Activated T-helper 2 cell treated with anti-CD3 and anti-CD28 coated beads, Interferon-gamma antibody, Interleukin-2, Interleukin-4, amounts not matched to agents 10 μg/mL and 5 μg/mL and 100 μg/mL, durations not matched to agents 14 hours and 24 hours and 36 hours (primary cell): ENCODE measurements around the gene AVP. TPM values are rescaled to one million over a fixed set of nuclear protein-coding genes. Genes with fewer than 3 reads are reported as not detected.

Experiments used
- DNase-seq: peaks from one replicate; pipeline ENCODE4 v3.0.0; 2021; ENCODE audit warnings: low spot score
- H3K27ac Mint-ChIP-seq: one replicate; pipeline ENCODE4 v1.8.0; 2021; ENCODE audit warnings: mixed read lengths
- H3K27me3 Mint-ChIP-seq: one replicate; pipeline ENCODE4 v1.8.0; 2021; ENCODE audit warnings: low read depth, mixed read lengths
- H3K36me3 Mint-ChIP-seq: one replicate; pipeline ENCODE4 v1.8.0; 2021; ENCODE audit warnings: low read depth, mixed read lengths
- H3K4me1 Mint-ChIP-seq: one replicate; pipeline ENCODE4 v1.8.0; 2021; ENCODE audit warnings: low read depth, mixed read lengths
- H3K4me3 Mint-ChIP-seq: one replicate; pipeline ENCODE4 v1.8.0; 2021; ENCODE audit warnings: low read depth, mild to moderate bottlenecking, moderate library complexity, mixed read lengths
- H3K9me3 Mint-ChIP-seq: one replicate; pipeline ENCODE4 v1.8.0; 2021; ENCODE audit warnings: mixed read lengths
- intact Hi-C: fragments of 100-400 bp; cut with micrococcal nuclease; formaldehyde crosslinking; loops from one replicate; pipeline ENCODE4 v1.15.1; 2023
- total RNA-seq: library from RNA; stranded (reverse); gene quantifications from 2 replicates; pipeline ENCODE4 v1.2.3, GENCODE V29; 2022

AVP gene
- total RNA-seq, 1 donor from 2014 or later, result not detected

GRCh38 chr20:3046677-3047462 is 37.7 kb downstream of the AVP start:
- Mint-ChIP-seq H3K4me3 (peak overlapping the region; percentile 86), H3K4me1 (peaks cover 13% of the 10 kb centered on the region), H3K9me3 (no peaks in the 10 kb centered on the region), H3K27me3 (no peaks in the 10 kb centered on the region), H3K36me3 (peaks cover 53% of the 10 kb centered on the region), H3K27ac (peak overlapping the region; percentile 69)
- no peak for DNase-seq
- intact Hi-C loops, result loop anchor here (5.0 kb wide), 1 partner anchor 110 kb away; the partner anchor contains the start of genes FASTKD5 and UBOX5

DNA sequence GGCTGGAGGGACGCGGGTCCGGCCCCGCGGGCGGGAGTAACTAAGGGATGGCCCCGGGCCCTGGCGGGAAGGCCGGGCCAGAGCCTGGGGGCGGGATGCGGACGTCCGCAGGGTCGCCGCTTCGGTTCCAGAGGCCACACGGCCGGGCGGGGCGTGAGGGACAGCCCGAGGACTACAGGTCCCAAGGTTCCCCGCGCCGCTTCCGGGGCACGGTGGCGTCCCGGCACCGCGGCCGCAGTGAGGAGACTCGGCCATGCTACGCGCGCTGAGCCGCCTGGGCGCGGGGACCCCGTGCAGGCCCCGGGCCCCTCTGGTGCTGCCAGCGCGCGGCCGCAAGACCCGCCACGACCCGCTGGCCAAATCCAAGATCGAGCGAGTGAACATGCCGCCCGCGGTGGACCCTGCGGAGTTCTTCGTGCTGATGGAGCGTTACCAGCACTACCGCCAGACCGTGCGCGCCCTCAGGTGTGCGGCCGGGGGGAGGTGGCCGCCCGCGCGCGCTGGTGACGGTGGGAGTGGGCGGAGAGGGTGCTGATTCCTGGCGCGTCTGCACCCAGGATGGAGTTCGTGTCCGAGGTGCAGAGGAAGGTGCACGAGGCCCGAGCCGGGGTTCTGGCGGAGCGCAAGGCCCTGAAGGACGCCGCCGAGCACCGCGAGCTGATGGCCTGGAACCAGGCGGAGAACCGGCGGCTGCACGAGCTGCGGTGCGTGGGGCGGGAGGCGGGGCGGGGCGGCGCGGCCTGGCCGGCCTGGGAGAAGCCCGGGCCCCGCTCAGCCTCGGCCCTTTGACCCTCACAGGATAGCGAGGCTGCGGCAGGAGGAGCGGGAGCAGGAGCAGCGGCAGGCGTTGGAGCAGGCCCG is 38.5 kb downstream of the AVP start, which contains the start of gene MRPS26:
Gene MRPS26, plus strand, starts transcription at position 237 of the 861 bp plus-strand sequence. Its CDS starts 17 bp downstream, at position 254.
- peak within 1 kb of the TSS; percentile 81 for H3K27ac Mint-ChIP-seq
- H3K9me3 Mint-ChIP-seq, result no peaks in the 10 kb centered on the region
- intact Hi-C loops, result loop anchor here (1.0 to 5.0 kb wide), 4 partner anchors 32 to 173 kb away; partner anchors contain the start of genes FASTKD5, PTPRA and UBOX5
- H3K36me3 Mint-ChIP-seq, result peaks cover 58% of the 10 kb centered on the region
- peak; percentile 81 for DNase-seq
- peaks cover 13% of the 10 kb centered on the region for H3K4me1 Mint-ChIP-seq
- H3K27me3 Mint-ChIP-seq, result no peaks in the 10 kb centered on the region
- H3K4me3 Mint-ChIP-seq, result peak within 1 kb of the TSS; percentile 86

DNA sequence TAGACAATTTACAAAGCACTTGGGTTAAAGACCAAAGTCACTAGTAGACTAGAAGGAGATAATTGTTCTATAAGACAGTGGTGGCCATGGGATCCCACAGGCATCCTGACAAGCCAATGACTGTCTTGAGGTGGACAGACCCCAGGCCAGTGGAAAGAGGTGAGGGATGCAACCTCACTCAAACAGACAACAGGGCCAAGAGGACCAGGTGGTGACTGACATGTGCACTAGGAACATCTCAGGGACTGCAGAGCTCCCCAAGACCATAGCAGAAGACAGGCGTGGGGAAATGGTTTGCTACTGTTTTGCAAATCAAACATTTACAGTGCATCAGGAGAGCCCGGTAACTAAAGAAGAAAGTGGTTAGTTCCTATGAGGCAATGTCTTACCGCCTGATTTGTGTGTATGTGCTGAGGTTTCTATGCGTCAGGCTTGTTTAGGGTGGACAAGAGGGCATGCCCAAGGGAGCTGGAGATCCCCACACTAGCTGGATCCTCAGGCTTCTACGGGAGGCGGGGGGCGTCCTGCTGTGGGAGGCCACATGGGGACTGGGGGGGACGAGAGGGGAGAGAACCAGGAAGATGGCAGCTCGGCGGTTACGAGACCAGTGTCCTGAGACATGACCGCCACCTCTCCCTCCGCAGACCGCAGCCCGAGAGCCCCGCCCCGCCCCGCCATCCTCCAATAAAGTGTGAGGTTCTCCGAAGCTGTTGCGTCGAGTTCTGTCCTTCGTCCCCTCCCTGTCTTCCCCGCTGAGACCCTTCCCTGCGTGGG is 39.3 kb downstream of the AVP start:
- intact Hi-C loops, result loop anchor here (1.0 to 5.0 kb wide), 4 partner anchors 31 to 172 kb away; partner anchors contain the start of genes FASTKD5, PTPRA and UBOX5
- Mint-ChIP-seq H3K9me3 (no peaks in the 10 kb centered on the region), H3K4me3 (peak overlapping the region; percentile 86), H3K27me3 (no peaks in the 10 kb centered on the region), H3K4me1 (peaks cover 12% of the 10 kb centered on the region), H3K36me3 (peaks cover 59% of the 10 kb centered on the region), H3K27ac (peak overlapping the region; percentile 81)
- DNase-seq, result no peak

GRCh38 chr20:3044336-3044965 is 40.1 kb downstream of the AVP start:
- Mint-ChIP-seq H3K27ac (peak overlapping the region; percentile 49), H3K27me3 (no peaks in the 10 kb centered on the region), H3K9me3 (no peaks in the 10 kb centered on the region), H3K36me3 (peaks cover 57% of the 10 kb centered on the region), H3K4me3 (peak overlapping the region; percentile 86), H3K4me1 (peaks cover 12% of the 10 kb centered on the region)
- no peak for DNase-seq
- intact Hi-C loops, result loop anchor here (2.0 kb wide), 2 partner anchors 60 to 172 kb away; partner anchors contain the start of gene PTPRA

DNA sequence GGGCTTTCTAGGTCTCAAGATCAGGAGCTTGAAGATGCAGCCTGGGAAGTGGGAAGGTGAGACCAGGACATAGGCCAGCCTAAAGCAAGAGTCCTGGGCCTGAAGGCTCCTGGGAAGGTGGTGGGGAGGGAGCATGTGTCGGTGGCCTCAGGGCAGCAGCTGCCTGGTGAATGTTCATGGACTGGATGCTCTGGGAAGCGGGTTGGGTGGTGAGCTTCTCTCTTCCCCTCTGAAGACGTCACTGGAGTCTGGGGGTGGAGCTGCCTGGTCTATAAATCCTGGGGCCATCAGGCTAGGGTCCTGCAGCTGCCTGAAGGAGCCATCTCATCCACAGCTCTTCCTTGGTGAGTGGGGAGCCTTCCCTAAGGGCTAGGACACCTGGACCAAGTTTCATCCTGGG is 41.2 kb downstream of the AVP start, which contains the start of gene GNRH2:
Gene GNRH2, plus strand, starts transcription at position 301 of the 400 bp plus-strand sequence. CDS start 793 bp downstream, outside the sequence.
- no peak for DNase-seq
- Mint-ChIP-seq H3K4me3 (no peak within 1 kb of the TSS), H3K27ac (peak within 1 kb of the TSS; percentile 56), H3K36me3 (peaks cover 61% of the 10 kb centered on the region), H3K9me3 (no peaks in the 10 kb centered on the region), H3K4me1 (peaks cover 12% of the 10 kb centered on the region), H3K27me3 (no peaks in the 10 kb centered on the region)
- intact Hi-C loops, result no loop called here

DNA sequence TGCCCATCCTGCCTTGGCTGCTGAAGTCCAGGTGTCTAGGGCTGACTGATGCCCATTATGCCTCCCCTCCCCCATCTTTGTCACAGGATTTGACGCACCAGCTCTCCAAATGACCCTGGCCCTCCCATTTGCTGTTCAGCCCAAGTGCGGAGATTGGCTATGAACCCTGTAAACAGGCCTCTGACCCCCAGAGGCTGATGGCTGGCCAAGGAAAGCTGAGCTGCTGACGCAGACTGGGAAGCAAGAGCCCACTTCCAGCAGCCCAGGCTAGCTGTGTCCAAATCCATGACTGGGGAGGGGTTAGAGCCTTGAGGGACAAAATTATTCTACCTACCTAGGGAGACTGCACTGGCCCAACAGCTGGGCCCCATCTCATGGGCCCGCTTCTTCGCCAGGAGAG is 41.9 kb downstream of the AVP start:
- Mint-ChIP-seq H3K27ac (no peak overlapping the region), H3K36me3 (peaks cover 58% of the 10 kb centered on the region), H3K4me1 (peaks cover 12% of the 10 kb centered on the region), H3K27me3 (no peaks in the 10 kb centered on the region), H3K4me3 (no peak overlapping the region), H3K9me3 (no peaks in the 10 kb centered on the region)
- intact Hi-C loops, result no loop called here
- DNase-seq, result no peak

- Mint-ChIP-seq H3K27me3 (no peaks in the 10 kb centered on the region), H3K27ac (no peak overlapping the region), H3K4me1 (peaks cover 12% of the 10 kb centered on the region), H3K4me3 (no peak overlapping the region), H3K9me3 (no peaks in the 10 kb centered on the region), H3K36me3 (peaks cover 57% of the 10 kb centered on the region)
- intact Hi-C loops, result no loop called here
- no peak for DNase-seq
Observed at GRCh38 chr20:3041854-3042409, 42.6 kb downstream of the AVP start.

GRCh38 chr20:3040086-3040485 is 44.4 kb downstream of the AVP start:
- DNase-seq, result no peak

GRCh38 chr20:3039426-3039825 is 45.1 kb downstream of the AVP start:
- peak overlapping the region; percentile 51 for H3K27ac Mint-ChIP-seq
- H3K9me3 Mint-ChIP-seq, result no peaks in the 10 kb centered on the region
- DNase-seq, result no peak
- H3K27me3 Mint-ChIP-seq, result no peaks in the 10 kb centered on the region
- intact Hi-C loops, result no loop called here
- H3K4me1 Mint-ChIP-seq, result peaks cover 2% of the 10 kb centered on the region
- peaks cover 69% of the 10 kb centered on the region for H3K36me3 Mint-ChIP-seq
- H3K4me3 Mint-ChIP-seq, result no peak overlapping the region

More at GRCh38 chr20:3040086-3040485, 44.4 kb downstream of the AVP start:
- no peaks in the 10 kb centered on the region for H3K27me3 Mint-ChIP-seq
- H3K9me3 Mint-ChIP-seq, result no peaks in the 10 kb centered on the region
- H3K27ac Mint-ChIP-seq, result peak overlapping the region; percentile 51
- H3K4me3 Mint-ChIP-seq, result no peak overlapping the region
- H3K4me1 Mint-ChIP-seq, result peaks cover 5% of the 10 kb centered on the region
- intact Hi-C loops, result no loop called here
- H3K36me3 Mint-ChIP-seq, result peaks cover 64% of the 10 kb centered on the region

- Mint-ChIP-seq H3K4me1 (peaks cover 2% of the 10 kb centered on the region), H3K9me3 (no peaks in the 10 kb centered on the region), H3K36me3 (peaks cover 72% of the 10 kb centered on the region), H3K27ac (peak overlapping the region; percentile 14), H3K27me3 (no peaks in the 10 kb centered on the region), H3K4me3 (no peak overlapping the region)
- intact Hi-C loops, result no loop called here
- no peak for DNase-seq
Observed at GRCh38 chr20:3038454-3038853, 46.1 kb downstream of the AVP start.

DNA sequence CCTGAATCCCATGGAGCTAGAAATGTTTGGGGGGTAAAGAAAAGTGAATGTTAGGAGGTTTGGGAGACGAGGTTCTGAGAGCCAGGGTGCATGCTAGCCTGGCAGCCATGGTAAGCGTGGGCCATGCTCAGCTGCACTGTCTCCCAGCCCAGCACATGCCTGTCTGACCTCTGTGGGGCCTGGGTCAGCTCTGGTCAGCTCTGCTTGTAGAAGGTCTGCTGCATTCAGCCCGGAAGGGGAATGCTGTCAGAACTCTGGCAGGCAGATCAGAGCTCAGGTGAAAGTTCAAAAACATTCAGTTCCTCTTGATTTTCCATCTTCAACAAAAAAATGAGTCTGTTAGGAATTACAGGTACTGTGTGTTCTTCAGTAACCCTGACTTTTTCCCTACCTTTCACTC is 46.9 kb downstream of the AVP start:
- H3K9me3 Mint-ChIP-seq, result no peaks in the 10 kb centered on the region
- no peak for DNase-seq
- no peaks in the 10 kb centered on the region for H3K27me3 Mint-ChIP-seq
- no peak overlapping the region for H3K4me3 Mint-ChIP-seq
- peaks cover 72% of the 10 kb centered on the region for H3K36me3 Mint-ChIP-seq
- peaks cover 2% of the 10 kb centered on the region for H3K4me1 Mint-ChIP-seq
- no peak overlapping the region for H3K27ac Mint-ChIP-seq
- intact Hi-C loops, result no loop called here
